Neuron (in vitro differentiated cells): Measurements from ENCODE around the gene KAZALD1.

Experiments
- H2AFZ ChIP-seq: one replicate; pipeline ENCODE4 v1.6.1; 2013; ENCODE audit warnings: low read depth, mild to moderate bottlenecking, inconsistent platforms, low read length, moderate library complexity
- H3K27me3 ChIP-seq: one replicate; pipeline ENCODE4 v1.6.1; 2013; ENCODE audit warnings: low read length; ENCODE audit not compliant: insufficient read depth
- H3K36me3 ChIP-seq: one replicate; pipeline ENCODE4 v1.6.1; 2013; ENCODE audit warnings: low read length; ENCODE audit not compliant: insufficient read depth
- H3K4me1 ChIP-seq: one replicate; pipeline ENCODE4 v1.6.1; 2013; ENCODE audit warnings: low read length; ENCODE audit not compliant: insufficient read depth
- H3K4me3 ChIP-seq: 2 replicates; pipeline ENCODE4 v1.5.1; 2013; ENCODE audit warnings: mild to moderate bottlenecking, low read length, moderate library complexity
- H3K9me3 ChIP-seq: one replicate; pipeline ENCODE4 v1.6.1; 2013; ENCODE audit warnings: low read length

KAZALD1 gene

GRCh38 chr10:101090597-101090996 is 28.8 kb downstream of the KAZALD1 start:
- Histone ChIP-seq H3K9me3 (no peaks in the 10 kb centered on the region), H3K4me3 (no peak overlapping the region), H2AFZ (no peak overlapping the region), H3K36me3 (no peaks in the 10 kb centered on the region), H3K27me3 (peaks cover 86% of the 10 kb centered on the region), H3K4me1 (peaks cover 6% of the 10 kb centered on the region)

GRCh38 chr10:101091546-101092290 is 29.9 kb downstream of the KAZALD1 start:
- peaks cover 6% of the 10 kb centered on the region for H3K4me1 ChIP-seq
- H3K4me3 ChIP-seq = no peak overlapping the region
- no peak overlapping the region for H2AFZ ChIP-seq
- H3K27me3 ChIP-seq = peaks cover 81% of the 10 kb centered on the region
- no peaks in the 10 kb centered on the region for H3K36me3 ChIP-seq
- H3K9me3 ChIP-seq = no peaks in the 10 kb centered on the region

- H3K27me3 ChIP-seq = peaks cover 82% of the 10 kb centered on the region
- no peak overlapping the region for H3K4me3 ChIP-seq
- no peaks in the 10 kb centered on the region for H3K36me3 ChIP-seq
These were observed 31.1 kb downstream of the KAZALD1 start for GRCh38 chr10:101092881-101093354.

GRCh38 chr10:101094121-101094879 is 32.5 kb downstream of the KAZALD1 start:
- Histone ChIP-seq H3K4me1 (peaks cover 6% of the 10 kb centered on the region), H3K27me3 (peaks cover 71% of the 10 kb centered on the region), H3K9me3 (no peaks in the 10 kb centered on the region), H3K36me3 (no peaks in the 10 kb centered on the region), H3K4me3 (no peak overlapping the region), H2AFZ (no peak overlapping the region)

More at GRCh38 chr10:101092881-101093354, 31.1 kb downstream of the KAZALD1 start:
- H2AFZ ChIP-seq = no peak overlapping the region
- H3K4me1 ChIP-seq = peaks cover 6% of the 10 kb centered on the region
- H3K9me3 ChIP-seq = no peaks in the 10 kb centered on the region

GRCh38 chr10:101095004-101095403 is 33.2 kb downstream of the KAZALD1 start:
- H3K27me3 ChIP-seq = peaks cover 72% of the 10 kb centered on the region
- no peaks in the 10 kb centered on the region for H3K36me3 ChIP-seq
- peaks cover 6% of the 10 kb centered on the region for H3K4me1 ChIP-seq
- no peaks in the 10 kb centered on the region for H3K9me3 ChIP-seq
- H2AFZ ChIP-seq = no peak overlapping the region
- no peak overlapping the region for H3K4me3 ChIP-seq

GRCh38 chr10:101095550-101096213 is 33.9 kb downstream of the KAZALD1 start:
- Histone ChIP-seq H2AFZ (no peak overlapping the region), H3K4me3 (no peak overlapping the region), H3K36me3 (no peaks in the 10 kb centered on the region), H3K9me3 (no peaks in the 10 kb centered on the region), H3K27me3 (peaks cover 71% of the 10 kb centered on the region), H3K4me1 (peaks cover 6% of the 10 kb centered on the region)

GRCh38 chr10:101096378-101096777 is 34.6 kb downstream of the KAZALD1 start:
- Histone ChIP-seq H3K36me3 (no peaks in the 10 kb centered on the region), H3K27me3 (peaks cover 64% of the 10 kb centered on the region), H2AFZ (no peak overlapping the region), H3K9me3 (no peaks in the 10 kb centered on the region), H3K4me3 (no peak overlapping the region), H3K4me1 (peaks cover 6% of the 10 kb centered on the region)

- Histone ChIP-seq H3K4me3 (no peak overlapping the region), H3K36me3 (no peaks in the 10 kb centered on the region), H2AFZ (no peak overlapping the region), H3K4me1 (peaks cover 6% of the 10 kb centered on the region), H3K9me3 (no peaks in the 10 kb centered on the region), H3K27me3 (peaks cover 61% of the 10 kb centered on the region)
These were observed 36.1 kb downstream of the KAZALD1 start for GRCh38 chr10:101097881-101098280.

GRCh38 chr10:101099901-101100300 is 38.1 kb downstream of the KAZALD1 start:
- Histone ChIP-seq H3K36me3 (no peaks in the 10 kb centered on the region), H3K9me3 (no peaks in the 10 kb centered on the region), H3K4me3 (no peak overlapping the region), H2AFZ (no peak overlapping the region), H3K4me1 (no peaks in the 10 kb centered on the region), H3K27me3 (peaks cover 49% of the 10 kb centered on the region)

GRCh38 chr10:101101372-101101881 is 39.6 kb downstream of the KAZALD1 start:
- Histone ChIP-seq H2AFZ (no peak overlapping the region), H3K9me3 (no peaks in the 10 kb centered on the region), H3K4me3 (no peak overlapping the region), H3K27me3 (peaks cover 48% of the 10 kb centered on the region), H3K4me1 (no peaks in the 10 kb centered on the region), H3K36me3 (no peaks in the 10 kb centered on the region)

- Histone ChIP-seq H3K4me3 (no peak overlapping the region), H3K9me3 (no peaks in the 10 kb centered on the region), H3K4me1 (no peaks in the 10 kb centered on the region), H2AFZ (no peak overlapping the region), H3K27me3 (peaks cover 52% of the 10 kb centered on the region), H3K36me3 (no peaks in the 10 kb centered on the region)
These were observed 41.6 kb downstream of the KAZALD1 start for GRCh38 chr10:101103430-101103829.

- Histone ChIP-seq H2AFZ (no peak overlapping the region), H3K36me3 (no peaks in the 10 kb centered on the region), H3K4me1 (no peaks in the 10 kb centered on the region), H3K9me3 (no peaks in the 10 kb centered on the region), H3K27me3 (peaks cover 53% of the 10 kb centered on the region), H3K4me3 (no peak overlapping the region)
These were observed 44.6 kb downstream of the KAZALD1 start for GRCh38 chr10:101106351-101106750.

- no peaks in the 10 kb centered on the region for H3K36me3 ChIP-seq
- peaks cover 51% of the 10 kb centered on the region for H3K27me3 ChIP-seq
These were observed 46.0 kb downstream of the KAZALD1 start for GRCh38 chr10:101107771-101108170.

More at GRCh38 chr10:101107771-101108170, 46.0 kb downstream of the KAZALD1 start:
- Histone ChIP-seq H3K9me3 (no peaks in the 10 kb centered on the region), H2AFZ (no peak overlapping the region), H3K4me1 (peaks cover 1% of the 10 kb centered on the region), H3K4me3 (no peak overlapping the region)
